Caco-2 (cell line): ENCODE measurements around the gene APCDD1. TPM values are rescaled to one million over a fixed set of nuclear protein-coding genes. Genes with fewer than 3 reads are reported as not detected.

Experiments used
- BruUV-seq: library from RNA; stranded (reverse); fragments of 400-500 nt; replicated peaks from 2 replicates; lab custom pipeline; 2021; lab: Mats Ljungman, UMichigan
- CTCF ChIA-PET: fragments of 300-600 bp; sonication (Branson Sonifier 250); formaldehyde crosslinking; loops from one replicate; lab custom pipeline; 2022; ENCODE audit warnings: antibody characterized with exemption; lab: Charles Lee
- POLR2A ChIA-PET: fragments of 300-600 bp; sonication (Branson Sonifier 250); formaldehyde crosslinking; loops from one replicate; lab custom pipeline; 2022; ENCODE audit warnings: antibody characterized with exemption; lab: Charles Lee
- DNase-seq, 2 experiments: peaks; one replicate each; pipeline versions ENCODE4 v3.0.0 to v3.0.0-alpha.2; 2020 to 2022
- H3K27me3 ChIP-seq: replicated peaks from 2 replicates; pipeline ENCODE4 v1.6.0; 2011; ENCODE audit warnings: low read length; ENCODE audit not compliant: control insufficient read depth, insufficient read depth
- H3K36me3 ChIP-seq: 2 replicates; pipeline ENCODE4 v1.5.1; 2011; ENCODE audit warnings: low read length; ENCODE audit not compliant: control insufficient read depth, insufficient read depth
- H3K4me1 ChIP-seq: fragments of 250-450 bp; sonication (Bioruptor Pico); 2 replicates; pipeline ENCODE4 v1.5.1; 2020; ENCODE audit warnings: mild to moderate bottlenecking
- H3K4me3 ChIP-seq: 2 replicates; pipeline ENCODE4 v1.5.1; 2011; ENCODE audit warnings: low read depth, mild to moderate bottlenecking, control low read depth, low read length
- H3K9me3 ChIP-seq: fragments of 250-450 bp; sonication (Bioruptor Pico); 2 replicates; pipeline ENCODE4 v1.5.1; 2020; ENCODE audit warnings: mild to moderate bottlenecking, moderate library complexity
- H3K27ac Mint-ChIP-seq: one replicate; pipeline ENCODE4 v1.8.0; 2022; ENCODE audit warnings: mixed read lengths; ENCODE audit not compliant: unreplicated experiment
- H3K27me3 Mint-ChIP-seq: one replicate; pipeline ENCODE4 v1.8.0; 2022; ENCODE audit warnings: mixed read lengths; ENCODE audit not compliant: insufficient read depth, unreplicated experiment
- H3K36me3 Mint-ChIP-seq: one replicate; pipeline ENCODE4 v1.8.0; 2022; ENCODE audit warnings: mild to moderate bottlenecking, mixed read lengths; ENCODE audit not compliant: insufficient read depth, unreplicated experiment
- H3K4me1 Mint-ChIP-seq: one replicate; pipeline ENCODE4 v1.8.0; 2022; ENCODE audit warnings: low read depth, mixed read lengths; ENCODE audit not compliant: unreplicated experiment
- H3K4me3 Mint-ChIP-seq: one replicate; pipeline ENCODE4 v1.8.0; 2022; ENCODE audit warnings: mild to moderate bottlenecking, moderate library complexity, mixed read lengths; ENCODE audit not compliant: unreplicated experiment
- H3K9me3 Mint-ChIP-seq: one replicate; pipeline ENCODE4 v1.8.0; 2022; ENCODE audit warnings: mixed read lengths; ENCODE audit not compliant: unreplicated experiment
- CTCF ChIP-seq, 2 experiments: fragments of 200-600 bp in 1 of 2; IDR thresholded peaks; 1 replicate in 1 of 2; 2 replicates in 1 of 2; pipeline versions ENCODE4 v1.5.1 to v1.8.0; 2011 to 2022; ENCODE audit warnings: antibody characterized with exemption in 1 of 2, control low read depth in 1 of 2, inconsistent platforms in 1 of 2, low read depth in 1 of 2, low read length in 1 of 2, mild to moderate bottlenecking in 1 of 2, moderate library complexity in 1 of 2; ENCODE audit not compliant: insufficient read depth in 1 of 2, severe bottlenecking in 1 of 2, unreplicated experiment in 1 of 2
- intact Hi-C: fragments of 100-400 bp; cut with micrococcal nuclease; formaldehyde crosslinking; loops from one replicate; pipeline ENCODE4 v1.10.0; 2022; ENCODE audit not compliant: unreplicated experiment
- total RNA-seq: library from RNA; stranded (reverse); gene quantifications from 2 replicates; pipeline ENCODE4 v1.2.3, GENCODE V29; 2022

The APCDD1 gene
- total RNA-seq, 1 experiment from 2014 or later: 1.5 TPM

GRCh38 chr18:10414293-10414842 is 40.1 kb upstream of the APCDD1 start:
- no peaks in the 10 kb centered on the region for H3K9me3 ChIP-seq
- no peaks in the 10 kb centered on the region for H3K4me1 ChIP-seq
- Mint-ChIP-seq H3K9me3 (no peaks in the 10 kb centered on the region), H3K4me3 (no peak overlapping the region), H3K27ac (no peak overlapping the region), H3K4me1 (no peaks in the 10 kb centered on the region), H3K27me3 (no peaks in the 10 kb centered on the region), H3K36me3 (no peaks in the 10 kb centered on the region)
- BruUV-seq: no TSS peak
- intact Hi-C loops: no loop called here
- H3K27me3 ChIP-seq: no peaks in the 10 kb centered on the region
- H3K4me3 ChIP-seq: no peak overlapping the region
- no peak for TF ChIP-seq CTCF (IDR thresholded peaks at IDR 0.05; ENCODE audit: insufficient read depth in 1 of 2, low read depth in 1 of 2, low read length in 1 of 2, severe bottlenecking in 1 of 2, unreplicated experiment in 1 of 2)
- ChIA-PET CTCF (no interaction called here), POLR2A (no interaction called here)
- no peak for DNase-seq
- H3K36me3 ChIP-seq: no peaks in the 10 kb centered on the region

DNA sequence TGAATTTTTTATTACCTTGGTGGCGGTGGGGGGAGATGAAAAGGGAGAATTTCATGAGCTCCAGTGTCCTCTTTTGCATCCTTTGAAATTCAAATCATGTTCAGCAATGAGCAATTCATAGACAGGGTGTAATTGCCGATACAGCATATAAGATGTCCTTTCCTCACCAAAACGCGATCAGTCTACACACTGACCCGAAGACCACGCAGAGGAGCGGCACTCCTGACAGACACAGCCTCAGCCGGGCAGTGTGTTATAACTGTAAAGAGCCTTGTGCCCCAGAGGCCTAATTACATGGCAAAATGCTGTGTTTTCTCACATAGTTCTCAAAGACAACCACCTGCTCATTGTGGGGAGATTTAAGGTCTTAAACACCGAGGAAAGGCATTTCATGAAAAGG is 38.4 kb upstream of the APCDD1 start:
- no peaks in the 10 kb centered on the region for H3K4me1 Mint-ChIP-seq
- TF ChIP-seq CTCF (IDR thresholded peaks at IDR 0.05; ENCODE audit: insufficient read depth in 1 of 2, low read depth in 1 of 2, low read length in 1 of 2, severe bottlenecking in 1 of 2, unreplicated experiment in 1 of 2): no peak
- no TSS peak for BruUV-seq

GRCh38 chr18:10417191-10417590 is 37.2 kb upstream of the APCDD1 start:
- H3K27me3 ChIP-seq: no peaks in the 10 kb centered on the region
- Mint-ChIP-seq H3K9me3 (no peaks in the 10 kb centered on the region), H3K36me3 (no peaks in the 10 kb centered on the region), H3K4me3 (no peak overlapping the region), H3K27me3 (no peaks in the 10 kb centered on the region), H3K4me1 (no peaks in the 10 kb centered on the region), H3K27ac (peak overlapping the region; percentile 58)
- ChIA-PET CTCF (no interaction called here), POLR2A (no interaction called here)
- no peaks in the 10 kb centered on the region for H3K36me3 ChIP-seq
- intact Hi-C loops: no loop called here
- H3K4me3 ChIP-seq: no peak overlapping the region
- H3K9me3 ChIP-seq: no peaks in the 10 kb centered on the region
- peak in 1 of 2 experiments; percentile 48 for DNase-seq
- no peaks in the 10 kb centered on the region for H3K4me1 ChIP-seq
- TF ChIP-seq CTCF (IDR thresholded peaks at IDR 0.05; ENCODE audit: insufficient read depth in 1 of 2, low read depth in 1 of 2, low read length in 1 of 2, severe bottlenecking in 1 of 2, unreplicated experiment in 1 of 2): no peak
- no TSS peak for BruUV-seq

More for the DNA sequence above, 38.4 kb upstream of the APCDD1 start:
- Mint-ChIP-seq H3K27ac (no peak overlapping the region), H3K9me3 (no peaks in the 10 kb centered on the region), H3K36me3 (no peaks in the 10 kb centered on the region), H3K27me3 (no peaks in the 10 kb centered on the region), H3K4me3 (no peak overlapping the region)
- no peaks in the 10 kb centered on the region for H3K27me3 ChIP-seq
- H3K9me3 ChIP-seq: no peaks in the 10 kb centered on the region
- POLR2A ChIA-PET: no interaction called here
- CTCF ChIA-PET: no interaction called here
- intact Hi-C loops: no loop called here
- no peaks in the 10 kb centered on the region for H3K4me1 ChIP-seq
- DNase-seq: no peak
- H3K4me3 ChIP-seq: no peak overlapping the region
- no peaks in the 10 kb centered on the region for H3K36me3 ChIP-seq
